ENCODE data around the gene SNX8.
A peak's percentile ranks its signal among the peaks of the same experiment; 100 is the strongest.

SNX8 gene

GRCh38 chr7:2260820-2261219 lies 53.4 kb downstream of the SNX8 start:
- H3K9me3 ChIP-seq (ENCODE audit: control insufficient read depth, insufficient read depth, low read length), result no peaks in the 10 kb centered on the region
- H3K36me3 ChIP-seq (ENCODE audit: control insufficient read depth, low read length), result peaks cover 27% of the 10 kb centered on the region
- H3K4me3 ChIP-seq (ENCODE audit: low read length), result no peak overlapping the region
- no peaks in the 10 kb centered on the region for H3K79me2 ChIP-seq (ENCODE audit: control insufficient read depth, low read length)
- TF ChIP-seq EZH2phosphoT487 (IDR thresholded peaks at IDR 0.05; ENCODE audit: borderline replicate concordance, low read length) (no peak), CTCF (IDR thresholded peaks at IDR 0.05; ENCODE audit: low read depth, low read length, poor library complexity, severe bottlenecking) (no peak)
- H3K4me2 ChIP-seq (ENCODE audit: low read length), result peak overlapping the region; percentile 66; the same call in 1 of the 2 replicates
- H3K27ac ChIP-seq (ENCODE audit: low read depth, low read length), result no peak overlapping the region
- peaks cover 4% of the 10 kb centered on the region; the same call in 1 of the 2 replicates for H4K20me1 ChIP-seq (ENCODE audit: control insufficient read depth, insufficient read depth, low read depth, low read length)
- no peaks in the 10 kb centered on the region; the same call in 1 of the 2 replicates for H3F3A ChIP-seq (ENCODE audit: control insufficient read depth, insufficient read depth)
- H3K27me3 ChIP-seq (ENCODE audit: control insufficient read depth, low read length), result no peaks in the 10 kb centered on the region
- peaks cover 45% of the 10 kb centered on the region for H3K4me1 ChIP-seq (ENCODE audit: control insufficient read depth, low read length)
- H3K9me2 ChIP-seq (replicated peaks; ENCODE audit: control insufficient read depth, low read length), result no peaks in the 10 kb centered on the region

GRCh38 chr7:2259480-2259879 lies 54.8 kb downstream of the SNX8 start:
- Histone ChIP-seq H3K27me3 (ENCODE audit: control insufficient read depth, low read length) (no peaks in the 10 kb centered on the region), H3K9me3 (ENCODE audit: control insufficient read depth, insufficient read depth, low read length) (no peaks in the 10 kb centered on the region), H3F3A (ENCODE audit: control insufficient read depth, insufficient read depth) (no peaks in the 10 kb centered on the region; the same call in 1 of the 2 replicates), H3K4me1 (ENCODE audit: control insufficient read depth, low read length) (peaks cover 45% of the 10 kb centered on the region), H3K9me2 (replicated peaks; ENCODE audit: control insufficient read depth, low read length) (no peaks in the 10 kb centered on the region), H3K27ac (ENCODE audit: low read depth, low read length) (peak overlapping the region; percentile 19; the same call in 1 of the 2 replicates), H4K20me1 (ENCODE audit: control insufficient read depth, insufficient read depth, low read depth, low read length) (peaks cover 4% of the 10 kb centered on the region; the same call in 1 of the 2 replicates), H3K79me2 (ENCODE audit: control insufficient read depth, low read length) (no peaks in the 10 kb centered on the region), H3K36me3 (ENCODE audit: control insufficient read depth, low read length) (peaks cover 29% of the 10 kb centered on the region), H3K4me3 (ENCODE audit: low read length) (peak overlapping the region; percentile 8; the same call in 1 of the 2 replicates), H3K4me2 (ENCODE audit: low read length) (peak overlapping the region; percentile 48)
- TF ChIP-seq EZH2phosphoT487 (IDR thresholded peaks at IDR 0.05; ENCODE audit: borderline replicate concordance, low read length) (no peak), CTCF (IDR thresholded peaks at IDR 0.05; ENCODE audit: low read depth, low read length, poor library complexity, severe bottlenecking) (no peak)

GRCh38 chr7:2258661-2259365 lies 55.4 kb downstream of the SNX8 start:
- H3F3A ChIP-seq (ENCODE audit: control insufficient read depth, insufficient read depth), result no peaks in the 10 kb centered on the region; the same call in 1 of the 2 replicates
- TF ChIP-seq CTCF (IDR thresholded peaks at IDR 0.05; ENCODE audit: low read depth, low read length, poor library complexity, severe bottlenecking) (no peak), EZH2phosphoT487 (IDR thresholded peaks at IDR 0.05; ENCODE audit: borderline replicate concordance, low read length) (no peak)
- no peaks in the 10 kb centered on the region for H3K9me2 ChIP-seq (replicated peaks; ENCODE audit: control insufficient read depth, low read length)
- H3K27ac ChIP-seq (ENCODE audit: low read depth, low read length), result 0 out of 2 replicates have a peak overlapping the region, but pooled peaks have one; percentile 19
- H3K36me3 ChIP-seq (ENCODE audit: control insufficient read depth, low read length), result peaks cover 27% of the 10 kb centered on the region
- no peaks in the 10 kb centered on the region for H3K9me3 ChIP-seq (ENCODE audit: control insufficient read depth, insufficient read depth, low read length)
- H3K4me1 ChIP-seq (ENCODE audit: control insufficient read depth, low read length), result peaks cover 45% of the 10 kb centered on the region
- H3K79me2 ChIP-seq (ENCODE audit: control insufficient read depth, low read length), result no peaks in the 10 kb centered on the region
- no peaks in the 10 kb centered on the region for H3K27me3 ChIP-seq (ENCODE audit: control insufficient read depth, low read length)
- H3K4me3 ChIP-seq (ENCODE audit: low read length), result peak overlapping the region; percentile 41
- peaks cover 4% of the 10 kb centered on the region; the same call in 1 of the 2 replicates for H4K20me1 ChIP-seq (ENCODE audit: control insufficient read depth, insufficient read depth, low read depth, low read length)
- H3K4me2 ChIP-seq (ENCODE audit: low read length), result peak overlapping the region; percentile 48
